DND-41 (cell line): Measurements from ENCODE around the gene DNM3.

Experiments used
- ATAC-seq: fragments of 200-7000 bp; cut with Tn5 transposase; 3 replicates; pipeline ENCODE4 v1.9.1; 2021; ENCODE audit warnings: low read depth; ENCODE audit not compliant: insufficient read depth
- DNase-seq: peaks from one replicate; pipeline ENCODE4 v3.0.0-alpha.2; 2020
- H2AFZ ChIP-seq: 2 replicates; pipeline ENCODE4 v1.6.0; 2012; ENCODE audit warnings: low read depth, low read length
- H3K27ac ChIP-seq: 2 replicates; pipeline ENCODE4 v1.5.1; 2012; ENCODE audit warnings: low read length, inconsistent platforms
- H3K27me3 ChIP-seq: fragments of 200-600 bp; sonication (generic); 2 replicates; pipeline ENCODE4 v1.6.0; 2012; ENCODE audit warnings: low read length, mild to moderate bottlenecking, inconsistent platforms; ENCODE audit not compliant: insufficient read depth, poor library complexity
- H3K36me3 ChIP-seq: 2 replicates; pipeline ENCODE4 v1.5.1; 2012; ENCODE audit warnings: low read length, inconsistent platforms; ENCODE audit not compliant: insufficient read depth
- H3K4me1 ChIP-seq: 2 replicates; pipeline ENCODE4 v1.5.1; 2012; ENCODE audit warnings: mild to moderate bottlenecking, low read length; ENCODE audit not compliant: insufficient read depth
- H3K4me2 ChIP-seq: 2 replicates; pipeline ENCODE4 v1.6.0; 2012; ENCODE audit warnings: mild to moderate bottlenecking, moderate library complexity, low read length, inconsistent platforms; ENCODE audit not compliant: insufficient read depth
- H3K4me3 ChIP-seq, 2 experiments: fragments of 200-600 bp in 1 of 2; shearing (Covaris generic) in 1 of 2; 2 replicates each; pipeline ENCODE4 v1.5.1; 2012 to 2016; ENCODE audit warnings: inconsistent platforms in 2 of 2, low read length in 2 of 2, mild to moderate bottlenecking in 2 of 2, low read depth in 1 of 2, moderate library complexity in 1 of 2
- H3K79me2 ChIP-seq: 2 replicates; pipeline ENCODE4 v1.6.0; 2012; ENCODE audit warnings: low read length, inconsistent platforms; ENCODE audit not compliant: insufficient read depth
- H3K9ac ChIP-seq: 2 replicates; pipeline ENCODE4 v1.6.0; 2012; ENCODE audit warnings: low read depth, mild to moderate bottlenecking, inconsistent platforms, low read length, moderate library complexity
- H3K9me3 ChIP-seq: 2 replicates; pipeline ENCODE4 v1.5.1; 2012; ENCODE audit warnings: low read length, moderate library complexity, mild to moderate bottlenecking, inconsistent platforms; ENCODE audit not compliant: insufficient read depth, severe bottlenecking
- H4K20me1 ChIP-seq: 2 replicates; pipeline ENCODE4 v1.6.0; 2012; ENCODE audit warnings: low read length; ENCODE audit not compliant: insufficient read depth
- EZH2 ChIP-seq: IDR thresholded peaks from 3 replicates; pipeline ENCODE4 v1.6.1; 2012; ENCODE audit warnings: borderline replicate concordance, low read depth, mild to moderate bottlenecking, moderate library complexity, low read length, inconsistent platforms; ENCODE audit not compliant: severe bottlenecking
- TF ChIP-seq, protein P1 (sequence below): IDR thresholded peaks from 2 replicates; pipeline ENCODE4 v1.5.1; 2012; ENCODE audit warnings: borderline replicate concordance, low read length, moderate library complexity, mild to moderate bottlenecking; ENCODE audit not compliant: poor library complexity, severe bottlenecking; ENCODE audit errors: extremely low read depth

DNM3 gene

GRCh38 chr1:172139196-172139595 lies 297.9 kb downstream of the DNM3 start:
- H3K4me1 ChIP-seq, result no peaks in the 10 kb centered on the region
- TF ChIP-seq, protein P1, sequence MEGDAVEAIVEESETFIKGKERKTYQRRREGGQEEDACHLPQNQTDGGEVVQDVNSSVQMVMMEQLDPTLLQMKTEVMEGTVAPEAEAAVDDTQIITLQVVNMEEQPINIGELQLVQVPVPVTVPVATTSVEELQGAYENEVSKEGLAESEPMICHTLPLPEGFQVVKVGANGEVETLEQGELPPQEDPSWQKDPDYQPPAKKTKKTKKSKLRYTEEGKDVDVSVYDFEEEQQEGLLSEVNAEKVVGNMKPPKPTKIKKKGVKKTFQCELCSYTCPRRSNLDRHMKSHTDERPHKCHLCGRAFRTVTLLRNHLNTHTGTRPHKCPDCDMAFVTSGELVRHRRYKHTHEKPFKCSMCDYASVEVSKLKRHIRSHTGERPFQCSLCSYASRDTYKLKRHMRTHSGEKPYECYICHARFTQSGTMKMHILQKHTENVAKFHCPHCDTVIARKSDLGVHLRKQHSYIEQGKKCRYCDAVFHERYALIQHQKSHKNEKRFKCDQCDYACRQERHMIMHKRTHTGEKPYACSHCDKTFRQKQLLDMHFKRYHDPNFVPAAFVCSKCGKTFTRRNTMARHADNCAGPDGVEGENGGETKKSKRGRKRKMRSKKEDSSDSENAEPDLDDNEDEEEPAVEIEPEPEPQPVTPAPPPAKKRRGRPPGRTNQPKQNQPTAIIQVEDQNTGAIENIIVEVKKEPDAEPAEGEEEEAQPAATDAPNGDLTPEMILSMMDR, result no peak
- TF ChIP-seq EZH2, result no peak
- no peak for ATAC-seq

DNA sequence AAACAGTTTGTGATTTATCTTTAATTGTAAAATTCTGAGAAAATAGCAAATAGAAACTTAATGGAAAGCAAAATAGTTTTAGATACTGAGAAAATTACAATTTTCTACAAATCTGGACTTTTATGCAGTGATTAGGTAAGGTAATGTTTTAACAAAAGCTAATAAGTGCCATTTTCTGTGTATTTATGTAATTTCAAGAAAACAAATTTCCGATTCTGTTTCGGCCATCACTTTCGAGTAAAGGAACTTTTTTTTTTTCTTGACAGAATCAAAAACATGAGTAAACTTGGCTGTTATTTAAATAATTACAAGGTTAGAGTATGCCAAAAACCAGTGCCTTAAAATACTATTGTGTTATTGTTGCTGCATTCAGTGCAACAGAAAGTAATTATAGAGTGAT lies 298.8 kb downstream of the DNM3 start:
- TF ChIP-seq, protein P1, result no peak
- TF ChIP-seq EZH2, result no peak
- no peaks in the 10 kb centered on the region for H3K79me2 ChIP-seq
- no peak overlapping the region for H3K4me3 ChIP-seq
- H3K27me3 ChIP-seq, result no peaks in the 10 kb centered on the region
- ATAC-seq, result no peak
- no peaks in the 10 kb centered on the region for H3K4me1 ChIP-seq
- no peak overlapping the region for H3K4me2 ChIP-seq
- no peaks in the 10 kb centered on the region for H4K20me1 ChIP-seq
- H2AFZ ChIP-seq, result no peak overlapping the region
- H3K27ac ChIP-seq, result no peak overlapping the region
- no peak for DNase-seq
- H3K9ac ChIP-seq, result no peak overlapping the region
- H3K36me3 ChIP-seq, result no peaks in the 10 kb centered on the region
- no peaks in the 10 kb centered on the region for H3K9me3 ChIP-seq

More at GRCh38 chr1:172139196-172139595, 297.9 kb downstream of the DNM3 start:
- Histone ChIP-seq H3K9ac (no peak overlapping the region), H4K20me1 (no peaks in the 10 kb centered on the region), H3K36me3 (no peaks in the 10 kb centered on the region), H3K27me3 (no peaks in the 10 kb centered on the region), H2AFZ (no peak overlapping the region), H3K79me2 (no peaks in the 10 kb centered on the region), H3K9me3 (no peaks in the 10 kb centered on the region), H3K4me2 (no peak overlapping the region), H3K4me3 (no peak overlapping the region), H3K27ac (no peak overlapping the region)
- DNase-seq, result no peak

DNA sequence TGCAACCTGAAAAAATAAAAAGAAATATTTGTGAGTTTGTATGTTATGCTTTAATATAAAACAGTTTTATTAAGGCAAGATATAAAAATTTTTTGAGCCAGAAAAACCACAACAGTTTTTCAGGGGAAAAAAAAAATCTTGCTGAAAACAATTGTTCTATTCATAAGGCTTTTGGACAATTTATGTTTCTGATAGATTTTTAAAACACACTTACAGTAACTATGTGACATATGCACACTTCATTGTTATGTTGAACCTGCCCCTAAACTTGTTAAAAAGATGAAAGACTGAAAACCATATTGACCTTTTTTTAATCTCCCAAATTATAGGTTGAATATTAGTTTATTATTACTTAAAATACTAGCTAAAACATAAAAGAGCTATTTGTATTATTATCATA lies 299.3 kb downstream of the DNM3 start:
- no peaks in the 10 kb centered on the region for H3K79me2 ChIP-seq
- ATAC-seq (no peak), DNase-seq (no peak)
- H3K36me3 ChIP-seq, result no peaks in the 10 kb centered on the region
- no peak overlapping the region for H3K27ac ChIP-seq
- H3K4me2 ChIP-seq, result no peak overlapping the region
- no peak overlapping the region for H2AFZ ChIP-seq
- H3K9ac ChIP-seq, result no peak overlapping the region
- H3K9me3 ChIP-seq, result no peaks in the 10 kb centered on the region
- H3K27me3 ChIP-seq, result no peaks in the 10 kb centered on the region
- H4K20me1 ChIP-seq, result no peaks in the 10 kb centered on the region
- no peak for TF ChIP-seq EZH2
- TF ChIP-seq, protein P1, result no peak
- no peaks in the 10 kb centered on the region for H3K4me1 ChIP-seq
- H3K4me3 ChIP-seq, result no peak overlapping the region
